Activated CD8-positive, alpha-beta T cell treated with anti-CD3 and anti-CD28 coated beads for 36 hours (primary cell): ENCODE measurements around the gene EPS8L1. TPM values are rescaled to one million over a fixed set of nuclear protein-coding genes. Genes with fewer than 3 reads are reported as not detected.
A peak's percentile ranks its signal among the peaks of the same experiment; 100 is the strongest.

ENCODE experiments used
- ATAC-seq: fragments of 200-7000 bp; cut with Tn5 transposase; one replicate; pipeline ENCODE4 v1.10.0; 2021; ENCODE audit warnings: mild to moderate bottlenecking, moderate library complexity
- CTCF ChIA-PET: fragments of 350-600 bp; sonication (Branson Sonifier 250); formaldehyde crosslinking; loops from one replicate; lab custom pipeline; 2021; ENCODE audit warnings: antibody characterized with exemption; lab: Charles Lee
- POLR2A ChIA-PET: fragments of 350-600 bp; sonication (Branson Sonifier 250); formaldehyde crosslinking; loops from one replicate; lab custom pipeline; 2021; ENCODE audit warnings: antibody characterized with exemption; lab: Charles Lee
- DNase-seq: peaks from one replicate; pipeline ENCODE4 v3.0.0-alpha.2; 2020
- H3K27ac Mint-ChIP-seq: one replicate; pipeline ENCODE4 v1.8.0; 2021; ENCODE audit warnings: mild to moderate bottlenecking, mixed read lengths
- H3K27me3 Mint-ChIP-seq: one replicate; pipeline ENCODE4 v1.8.0; 2021; ENCODE audit warnings: mixed read lengths
- H3K36me3 Mint-ChIP-seq: one replicate; pipeline ENCODE4 v1.8.0; 2021; ENCODE audit warnings: low read depth, mixed read lengths
- H3K4me1 Mint-ChIP-seq: one replicate; pipeline ENCODE4 v1.8.0; 2021; ENCODE audit warnings: low read depth, mixed read lengths
- H3K4me3 Mint-ChIP-seq: one replicate; pipeline ENCODE4 v1.8.0; 2021; ENCODE audit warnings: mild to moderate bottlenecking, moderate library complexity, mixed read lengths
- H3K9me3 Mint-ChIP-seq: one replicate; pipeline ENCODE4 v1.8.0; 2021; ENCODE audit warnings: mixed read lengths
- intact Hi-C: fragments of 100-400 bp; cut with micrococcal nuclease; formaldehyde crosslinking; loops from one replicate; pipeline ENCODE4 v1.10.0; 2022
- total RNA-seq, 2 experiments: library from RNA; stranded (reverse); gene quantifications; one replicate each; pipeline ENCODE4 v1.2.3, GENCODE V29; 2021
- TF ChIP-seq, protein P1 (sequence below): fragments of 200-600 bp; IDR thresholded peaks from one replicate; pipeline ENCODE4 v1.8.0; 2022; ENCODE audit warnings: antibody characterized with exemption, mild to moderate bottlenecking

Gene EPS8L1
- total RNA-seq, 2 experiments from 2014 or later, result 2.8 to 3.2 TPM

DNA sequence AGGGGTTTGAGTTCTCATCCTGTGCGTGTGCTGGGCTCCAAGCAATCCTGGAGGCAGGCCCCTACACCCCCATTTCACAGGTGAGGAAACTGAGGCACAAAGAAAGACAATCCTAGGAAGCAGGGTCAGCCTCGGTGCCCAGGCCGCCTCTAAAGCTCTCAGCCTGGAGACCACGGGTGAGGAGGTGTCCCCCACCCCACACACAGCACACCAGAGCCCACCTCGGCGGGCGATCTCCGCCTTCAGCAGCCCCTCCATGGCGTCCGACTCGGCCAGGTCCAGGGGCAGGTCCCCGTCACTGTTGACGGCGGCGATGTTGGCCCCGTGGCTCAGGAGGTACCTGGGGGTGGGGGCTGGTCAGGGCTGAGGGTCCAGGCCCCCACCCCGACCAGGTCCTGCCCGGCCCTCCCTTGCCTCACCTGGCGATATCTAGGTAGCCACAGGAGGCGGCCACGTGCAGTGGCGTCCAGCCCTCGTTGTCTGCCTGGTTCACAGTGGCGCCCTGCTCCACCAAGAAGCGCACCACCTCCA, 36.6 kb downstream of the EPS8L1 start:
- DNase-seq (no peak), ATAC-seq (no peak)
- intact Hi-C loops, result no loop called here
- POLR2A ChIA-PET, result interaction anchor here (0.6 kb wide), 1 partner anchor 10 kb away, joined by 4 read pairs; no protein-coding TSS in a partner anchor
- Mint-ChIP-seq H3K27me3 (no peaks in the 10 kb centered on the region), H3K27ac (no peak overlapping the region), H3K4me3 (no peak overlapping the region), H3K4me1 (peaks cover 17% of the 10 kb centered on the region), H3K9me3 (no peaks in the 10 kb centered on the region), H3K36me3 (peaks cover 14% of the 10 kb centered on the region)
- CTCF ChIA-PET, result interaction anchor here (1.8 kb wide), 1 partner anchor 23 kb away, joined by 4 read pairs; no protein-coding TSS in a partner anchor
- TF ChIP-seq, protein P1, sequence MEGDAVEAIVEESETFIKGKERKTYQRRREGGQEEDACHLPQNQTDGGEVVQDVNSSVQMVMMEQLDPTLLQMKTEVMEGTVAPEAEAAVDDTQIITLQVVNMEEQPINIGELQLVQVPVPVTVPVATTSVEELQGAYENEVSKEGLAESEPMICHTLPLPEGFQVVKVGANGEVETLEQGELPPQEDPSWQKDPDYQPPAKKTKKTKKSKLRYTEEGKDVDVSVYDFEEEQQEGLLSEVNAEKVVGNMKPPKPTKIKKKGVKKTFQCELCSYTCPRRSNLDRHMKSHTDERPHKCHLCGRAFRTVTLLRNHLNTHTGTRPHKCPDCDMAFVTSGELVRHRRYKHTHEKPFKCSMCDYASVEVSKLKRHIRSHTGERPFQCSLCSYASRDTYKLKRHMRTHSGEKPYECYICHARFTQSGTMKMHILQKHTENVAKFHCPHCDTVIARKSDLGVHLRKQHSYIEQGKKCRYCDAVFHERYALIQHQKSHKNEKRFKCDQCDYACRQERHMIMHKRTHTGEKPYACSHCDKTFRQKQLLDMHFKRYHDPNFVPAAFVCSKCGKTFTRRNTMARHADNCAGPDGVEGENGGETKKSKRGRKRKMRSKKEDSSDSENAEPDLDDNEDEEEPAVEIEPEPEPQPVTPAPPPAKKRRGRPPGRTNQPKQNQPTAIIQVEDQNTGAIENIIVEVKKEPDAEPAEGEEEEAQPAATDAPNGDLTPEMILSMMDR, result no peak

DNA sequence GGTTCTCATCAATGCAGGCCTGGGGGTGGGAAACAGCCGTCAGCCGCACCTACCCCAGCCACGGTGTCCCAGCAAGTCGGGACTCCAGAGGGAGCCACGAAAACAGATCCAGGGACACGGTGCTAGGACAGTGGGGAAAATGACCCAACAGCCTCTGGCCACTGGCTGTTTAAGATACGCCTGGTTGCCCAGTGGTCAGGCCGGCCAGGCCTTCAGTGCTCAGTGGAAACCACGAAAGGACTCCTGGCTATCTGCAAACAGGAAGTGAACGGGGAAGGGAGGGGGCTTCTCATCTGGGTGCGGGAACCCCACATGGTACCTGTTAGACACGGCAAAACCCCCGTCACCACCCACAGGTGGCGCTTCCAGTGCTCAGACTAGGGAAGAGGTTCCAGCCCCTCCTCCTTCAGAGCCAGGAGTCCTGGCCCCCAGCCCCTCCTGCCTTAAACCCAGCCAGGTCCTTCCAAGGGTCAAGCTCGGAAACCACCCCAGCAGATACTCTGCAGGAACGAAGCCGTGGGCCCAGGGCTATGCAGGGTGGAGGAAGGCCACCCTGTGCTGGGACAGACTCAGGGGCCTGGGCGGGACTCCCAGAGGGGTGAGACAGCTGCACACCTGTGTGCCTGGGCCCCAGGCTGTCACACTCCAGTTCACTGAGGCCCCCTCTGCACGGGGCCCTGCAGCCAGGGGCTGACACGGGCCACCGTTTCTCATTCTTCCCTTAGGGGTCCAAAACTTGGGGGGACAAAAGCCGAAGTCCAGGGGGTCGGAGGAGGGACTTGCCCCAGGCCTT, 37.3 kb downstream of the EPS8L1 start:
- Mint-ChIP-seq H3K4me3 (no peak overlapping the region), H3K27me3 (no peaks in the 10 kb centered on the region), H3K4me1 (peaks cover 17% of the 10 kb centered on the region), H3K36me3 (peaks cover 14% of the 10 kb centered on the region), H3K27ac (no peak overlapping the region), H3K9me3 (no peaks in the 10 kb centered on the region)
- ChIA-PET POLR2A (no interaction called here), CTCF (no interaction called here)
- no peak for ATAC-seq
- TF ChIP-seq, protein P1, result no peak
- no peak for DNase-seq
- intact Hi-C loops, result no loop called here

DNA sequence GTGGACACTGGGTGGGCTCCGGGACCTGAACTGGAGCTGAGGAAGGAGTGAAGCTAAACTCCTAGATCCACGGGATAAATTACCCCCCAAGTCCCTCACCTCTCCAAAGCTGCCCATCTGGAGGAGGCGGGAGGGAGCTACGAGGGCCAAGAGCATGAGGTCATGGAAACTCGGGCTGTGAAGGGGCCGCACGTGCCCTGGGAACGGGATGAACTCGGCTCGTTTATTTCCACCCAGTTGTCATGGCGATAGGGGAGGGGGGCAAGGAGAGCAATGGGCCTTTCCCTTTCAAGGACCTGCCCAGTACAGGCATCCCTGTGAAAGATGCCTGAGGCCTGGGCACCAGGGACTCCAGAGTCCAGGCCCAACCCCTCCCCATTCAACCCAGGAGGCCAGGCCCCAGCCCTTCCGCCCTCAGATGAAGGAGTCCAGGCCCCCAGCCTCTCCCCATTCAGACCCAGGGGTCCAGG, 37.9 kb downstream of the EPS8L1 start:
- Mint-ChIP-seq H3K27ac (no peak overlapping the region), H3K9me3 (no peaks in the 10 kb centered on the region), H3K27me3 (no peaks in the 10 kb centered on the region), H3K4me3 (no peak overlapping the region), H3K4me1 (peaks cover 19% of the 10 kb centered on the region), H3K36me3 (peaks cover 12% of the 10 kb centered on the region)
- no peak for DNase-seq
- ChIA-PET CTCF (no interaction called here), POLR2A (no interaction called here)
- intact Hi-C loops, result no loop called here
- TF ChIP-seq, protein P1, result no peak
- no peak for ATAC-seq

DNA sequence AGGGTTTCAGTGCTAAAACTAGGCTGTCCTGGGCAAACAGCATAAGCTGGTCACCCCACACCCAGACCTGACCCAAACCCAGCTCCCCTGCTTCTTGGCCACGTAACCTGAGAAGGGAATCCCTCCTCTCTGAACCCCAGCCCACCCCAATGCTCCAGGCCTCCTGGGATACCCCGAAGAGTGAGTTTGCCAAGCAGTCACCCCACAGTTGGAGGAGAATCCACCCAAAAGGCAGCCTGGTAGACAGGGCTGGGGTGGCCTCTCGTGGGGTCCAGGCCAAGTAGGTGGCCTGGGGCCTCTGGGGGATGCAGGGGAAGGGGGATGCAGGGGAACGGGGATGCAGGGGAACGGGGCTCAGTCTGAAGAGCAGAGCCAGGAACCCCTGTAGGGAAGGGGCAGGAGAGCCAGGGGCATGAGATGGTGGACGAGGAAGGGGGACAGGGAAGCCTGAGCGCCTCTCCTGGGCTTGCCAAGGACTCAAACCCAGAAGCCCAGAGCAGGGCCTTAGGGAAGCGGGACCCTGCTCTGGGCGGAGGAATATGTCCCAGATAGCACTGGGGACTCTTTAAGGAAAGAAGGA, 39.0 kb downstream of the EPS8L1 start:
- no peak for ATAC-seq
- Mint-ChIP-seq H3K4me3 (peak overlapping the region; percentile 96), H3K9me3 (no peaks in the 10 kb centered on the region), H3K36me3 (peaks cover 11% of the 10 kb centered on the region), H3K4me1 (peaks cover 24% of the 10 kb centered on the region), H3K27me3 (no peaks in the 10 kb centered on the region), H3K27ac (no peak overlapping the region)
- DNase-seq, result no peak
- ChIA-PET POLR2A (no interaction called here), CTCF (interaction anchor here (1.1 to 1.5 kb wide), 2 partner anchors 27 to 188 kb away, joined by 3 to 6 read pairs; no protein-coding TSS in a partner anchor)
- intact Hi-C loops, result no loop called here
- TF ChIP-seq, protein P1, result no peak
